Transverse colon (tissue), 3 donors: ENCODE measurements around the gene DLGAP1.

Source experiments
- CTCF ChIP-seq, 5 experiments: fragments of 200-600 bp in 3 of 5; fragments of 450-650 bp in 2 of 5; sonication (generic) in 3 of 5; IDR thresholded peaks; 1 replicate in 2 of 5; 2 replicates in 3 of 5; pipeline ENCODE4 v1.5.1; 2016 to 2017; ENCODE audit warnings: antibody characterized with exemption in 5 of 5, inconsistent platforms in 3 of 5, mild to moderate bottlenecking in 2 of 5, moderate library complexity in 1 of 5
- EP300 ChIP-seq: sonication (generic); formaldehyde crosslinking; IDR thresholded peaks from one replicate; pipeline ENCODE4 v1.6.1; 2017; ENCODE audit warnings: antibody characterized with exemption, low read depth

GRCh38 chr18:4309227-4309626, 145.9 kb downstream of the DLGAP1 start:
- no peak for TF ChIP-seq CTCF (IDR thresholded peaks at IDR 0.05)
- no peak for TF ChIP-seq EP300
